Activated B cell treated with CpG ODN at 0.5 μM for 24 hours (primary cell): ENCODE results near the gene AVEN. TPM values are rescaled to one million over a fixed set of nuclear protein-coding genes. Genes with fewer than 3 reads are reported as not detected.

ENCODE experiments used
- ATAC-seq: fragments of 200-7000 bp; cut with Tn5 transposase; one replicate; pipeline ENCODE4 v1.10.0; 2021; ENCODE audit warnings: low read depth, mild to moderate bottlenecking, moderate library complexity
- CTCF ChIA-PET: fragments of 350-600 bp; sonication (Branson Sonifier 250); formaldehyde crosslinking; loops from one replicate; lab custom pipeline; 2021; ENCODE audit warnings: antibody characterized with exemption; lab: Charles Lee
- POLR2A ChIA-PET: fragments of 350-600 bp; sonication (Branson Sonifier 250); formaldehyde crosslinking; loops from one replicate; lab custom pipeline; 2021; ENCODE audit warnings: antibody characterized with exemption; lab: Charles Lee
- DNase-seq: peaks from one replicate; pipeline ENCODE4 v3.0.0; 2022
- H3K27ac Mint-ChIP-seq: one replicate; pipeline ENCODE4 v1.8.0; 2020; ENCODE audit warnings: mixed read lengths
- H3K27me3 Mint-ChIP-seq: one replicate; pipeline ENCODE4 v1.8.0; 2021; ENCODE audit warnings: mixed read lengths
- H3K36me3 Mint-ChIP-seq: one replicate; pipeline ENCODE4 v1.8.0; 2021; ENCODE audit warnings: low read depth, mixed read lengths
- H3K4me1 Mint-ChIP-seq: one replicate; pipeline ENCODE4 v1.8.0; 2021; ENCODE audit warnings: mixed read lengths
- H3K4me3 Mint-ChIP-seq: one replicate; pipeline ENCODE4 v1.8.0; 2020; ENCODE audit warnings: mild to moderate bottlenecking, mixed read lengths
- H3K9me3 Mint-ChIP-seq: one replicate; pipeline ENCODE4 v1.8.0; 2020; ENCODE audit warnings: mixed read lengths
- CTCF ChIP-seq: fragments of 200-600 bp; IDR thresholded peaks from one replicate; pipeline ENCODE4 v1.8.0; 2022; ENCODE audit warnings: antibody characterized with exemption, mild to moderate bottlenecking
- intact Hi-C: fragments of 100-400 bp; cut with micrococcal nuclease; formaldehyde crosslinking; loops from one replicate; pipeline ENCODE4 v1.15.1; 2024
- total RNA-seq: library from RNA; stranded (reverse); gene quantifications from 2 replicates; pipeline ENCODE4 v1.2.3, GENCODE V29; 2022

The AVEN gene
- 14.1 and 15.7 TPM in 2 replicates for total RNA-seq

- H3K36me3 Mint-ChIP-seq, result no peaks in the 10 kb centered on the region
- CTCF ChIA-PET, result interaction anchor here (1.7 kb wide), 1 partner anchor 171 kb away, joined by 5 read pairs; the partner anchor contains the start of gene KATNBL1
- no peak for TF ChIP-seq CTCF
- H3K27me3 Mint-ChIP-seq, result no peaks in the 10 kb centered on the region
- intact Hi-C loops, result loop anchor here (1.0 to 10.0 kb wide), 8 partner anchors 23 to 1508 kb away; partner anchors contain the start of genes DPH6, EMC7, FMN1 and KATNBL1
- peak within 1 kb of the TSS; percentile 92 for H3K4me3 Mint-ChIP-seq
- H3K4me1 Mint-ChIP-seq, result peaks cover 18% of the 10 kb centered on the region
- H3K27ac Mint-ChIP-seq, result peak within 1 kb of the TSS; percentile 94
- POLR2A ChIA-PET, result interaction anchor here (0.6 to 1.7 kb wide), 7 partner anchors 18 to 330 kb away, joined by 3 to 14 read pairs (median 7); partner anchors contain the start of genes EMC4, EMC7 and PGBD4
- DNase-seq (no peak), ATAC-seq (peak; percentile 64)
- no peaks in the 10 kb centered on the region for H3K9me3 Mint-ChIP-seq
Observed at GRCh38 chr15:34038871-34039789, at the start of gene AVEN. AVEN (minus strand) TSS chr15:34039204; CDS start chr15:34039046, 158 bp downstream.

DNA sequence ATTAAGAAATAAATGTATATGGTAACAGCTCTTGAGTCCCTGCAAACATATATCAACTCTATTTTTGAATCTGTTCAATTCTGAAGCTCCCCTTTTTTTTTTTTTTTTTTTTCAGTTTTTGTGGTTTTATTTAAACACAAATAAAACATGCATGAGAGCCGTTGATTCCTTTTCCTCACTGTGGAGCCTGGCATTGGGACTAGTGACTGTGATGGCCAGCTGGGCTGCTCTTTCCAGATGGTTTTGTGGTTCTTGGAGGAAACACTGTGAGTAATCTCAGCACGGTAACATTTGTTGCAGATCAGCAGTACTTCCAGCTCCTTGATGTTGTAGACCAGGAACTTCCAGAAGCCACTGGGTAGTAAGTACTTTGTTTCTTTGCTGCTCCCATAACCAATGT, 46.7 kb upstream of the AVEN start:
- Mint-ChIP-seq H3K36me3 (peaks cover 68% of the 10 kb centered on the region), H3K9me3 (no peaks in the 10 kb centered on the region)

GRCh38 chr15:34084086-34084485, 45.1 kb upstream of the AVEN start:
- H3K27ac Mint-ChIP-seq, result no peak overlapping the region
- H3K4me3 Mint-ChIP-seq, result no peak overlapping the region
- no peak for TF ChIP-seq CTCF
- ChIA-PET CTCF (no interaction called here), POLR2A (no interaction called here)
- no peaks in the 10 kb centered on the region for H3K4me1 Mint-ChIP-seq
- DNase-seq, result no peak
- H3K36me3 Mint-ChIP-seq, result peaks cover 60% of the 10 kb centered on the region
- no peak for ATAC-seq
- no peaks in the 10 kb centered on the region for H3K9me3 Mint-ChIP-seq
- intact Hi-C loops, result no loop called here
- no peaks in the 10 kb centered on the region for H3K27me3 Mint-ChIP-seq

More for the DNA sequence above, 46.7 kb upstream of the AVEN start:
- no peak for TF ChIP-seq CTCF
- ChIA-PET POLR2A (interaction anchor here (0.6 kb wide), 3 partner anchors 13 to 594 kb away, joined by 3 to 7 read pairs (median 3); no protein-coding TSS in a partner anchor), CTCF (no interaction called here)
- ATAC-seq, result no peak
- H3K27ac Mint-ChIP-seq, result no peak overlapping the region
- no peak overlapping the region for H3K4me3 Mint-ChIP-seq
- intact Hi-C loops, result no loop called here
- H3K4me1 Mint-ChIP-seq, result peaks cover 3% of the 10 kb centered on the region
- DNase-seq, result no peak
- H3K27me3 Mint-ChIP-seq, result no peaks in the 10 kb centered on the region

DNA sequence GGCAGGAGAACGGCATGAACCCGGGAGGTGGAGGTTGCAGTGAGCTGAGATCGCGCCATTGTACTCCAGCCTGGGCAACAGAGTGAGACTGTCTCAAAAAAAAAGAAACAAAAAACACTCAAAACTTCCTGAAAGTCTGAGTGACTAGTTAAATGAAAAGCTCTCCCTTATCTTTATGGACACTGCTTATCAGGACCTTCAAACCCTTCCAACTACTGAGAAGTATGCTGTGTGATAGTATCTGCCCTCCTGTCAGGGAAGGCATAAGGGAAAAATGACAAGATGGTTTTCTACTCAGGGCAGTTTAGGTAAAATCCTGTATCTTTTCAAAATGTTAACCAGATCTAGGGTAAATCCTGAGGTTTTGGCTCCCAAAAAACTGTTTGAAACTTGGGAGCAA, 40.9 kb upstream of the AVEN start:
- DNase-seq (no peak), ATAC-seq (no peak)
- Mint-ChIP-seq H3K4me3 (no peak overlapping the region), H3K27me3 (no peaks in the 10 kb centered on the region), H3K4me1 (no peaks in the 10 kb centered on the region), H3K9me3 (no peaks in the 10 kb centered on the region), H3K27ac (no peak overlapping the region), H3K36me3 (peaks cover 31% of the 10 kb centered on the region)
- CTCF ChIA-PET, result no interaction called here
- TF ChIP-seq CTCF, result no peak
- intact Hi-C loops, result no loop called here
- POLR2A ChIA-PET, result no interaction called here

- no peak for TF ChIP-seq CTCF
- Mint-ChIP-seq H3K9me3 (no peaks in the 10 kb centered on the region), H3K4me1 (no peaks in the 10 kb centered on the region), H3K27me3 (no peaks in the 10 kb centered on the region), H3K27ac (no peak overlapping the region), H3K36me3 (peaks cover 26% of the 10 kb centered on the region), H3K4me3 (no peak overlapping the region)
- ATAC-seq, result no peak
- DNase-seq, result no peak
- POLR2A ChIA-PET, result no interaction called here
- intact Hi-C loops, result no loop called here
- CTCF ChIA-PET, result no interaction called here
Observed at GRCh38 chr15:34078900-34079299, 39.9 kb upstream of the AVEN start.
